Stimulated activated CD4-positive, alpha-beta T cell treated with anti-CD3 and anti-CD28 coated beads, Interleukin-12 subunit alpha, Interleukin-12 subunit beta, amount 100 ng/mL, for 24 hours (primary cell): ENCODE measurements around the gene ACAT2.
"Not testable (repeated sequence)": the region's sequence is repeated elsewhere in the genome, so short reads cannot be mapped to it uniquely, and the experiment has no call there.

Experiments used
- DNase-seq, 2 experiments: peaks; one replicate each; pipeline ENCODE4 v3.0.0-alpha.2; 2020; ENCODE audit warnings: low read depth in 2 of 2

ACAT2 gene

GRCh38 chr6:159730332-159730676, 31.5 kb upstream of the ACAT2 start:
- DNase-seq = no peak

DNA sequence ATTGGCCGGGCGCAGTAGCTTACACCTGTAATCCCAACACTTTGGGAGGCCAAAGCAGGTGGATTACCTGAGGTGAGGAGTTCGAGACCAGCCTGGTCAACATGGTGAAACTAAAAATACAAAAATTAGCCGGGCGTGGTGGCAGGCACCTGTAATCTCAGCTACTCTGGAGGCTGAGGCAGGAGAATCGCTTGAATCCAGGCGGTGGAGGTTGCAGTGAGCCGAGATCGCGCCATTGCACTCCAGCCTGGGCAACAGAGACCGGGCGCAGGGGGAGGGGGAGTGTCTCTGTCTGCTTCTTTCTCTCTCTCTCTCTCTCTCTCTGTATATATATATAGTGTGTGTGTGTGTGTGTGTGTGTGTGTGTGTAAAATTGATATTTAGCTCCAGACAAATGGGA, 29.3 kb upstream of the ACAT2 start:
- not testable (repeated sequence) for DNase-seq

- DNase-seq = not testable (repeated sequence)
Measured at GRCh38 chr6:159733395-159733794, 28.4 kb upstream of the ACAT2 start.

- DNase-seq = no peak
Measured at GRCh38 chr6:159736908-159737307, 24.9 kb upstream of the ACAT2 start.

DNA sequence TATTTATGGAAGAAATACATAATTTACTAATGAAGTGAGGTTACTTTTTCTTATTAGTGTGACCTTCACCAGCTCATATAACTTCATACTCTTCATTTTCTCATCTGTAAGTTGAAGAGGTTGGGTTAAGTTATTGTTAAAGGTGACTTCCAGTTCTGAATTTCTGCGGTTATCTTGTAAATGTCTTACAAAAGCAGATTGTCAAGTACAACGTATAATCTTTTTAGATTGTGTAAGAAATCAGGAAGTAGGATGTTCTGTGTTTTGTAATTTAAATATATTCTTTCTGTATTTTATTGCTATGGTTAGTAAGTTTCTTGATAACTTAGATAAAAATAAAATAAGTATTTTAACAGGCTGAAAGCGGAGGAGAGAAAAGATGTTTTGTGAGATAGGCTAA, 22.5 kb upstream of the ACAT2 start:
- no peak for DNase-seq

DNA sequence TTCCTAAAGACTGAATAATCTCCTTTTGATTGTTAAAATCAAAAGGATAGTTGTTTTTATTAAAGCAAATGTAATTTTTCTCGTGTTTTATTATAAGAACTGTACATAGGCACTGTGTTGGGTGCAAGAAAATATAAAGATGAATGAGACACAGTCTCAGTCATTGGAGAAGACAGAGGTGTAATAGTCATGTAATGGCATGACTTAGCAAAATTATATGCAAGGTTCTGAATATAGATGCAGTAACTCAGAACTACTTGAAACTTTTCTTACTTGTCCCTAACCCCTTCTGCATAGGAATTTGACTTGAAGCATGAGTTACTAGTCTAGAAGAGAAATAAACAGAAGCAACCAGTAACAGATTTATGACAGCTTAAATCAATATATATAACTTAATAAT, 19.7 kb upstream of the ACAT2 start:
- no peak for DNase-seq

DNA sequence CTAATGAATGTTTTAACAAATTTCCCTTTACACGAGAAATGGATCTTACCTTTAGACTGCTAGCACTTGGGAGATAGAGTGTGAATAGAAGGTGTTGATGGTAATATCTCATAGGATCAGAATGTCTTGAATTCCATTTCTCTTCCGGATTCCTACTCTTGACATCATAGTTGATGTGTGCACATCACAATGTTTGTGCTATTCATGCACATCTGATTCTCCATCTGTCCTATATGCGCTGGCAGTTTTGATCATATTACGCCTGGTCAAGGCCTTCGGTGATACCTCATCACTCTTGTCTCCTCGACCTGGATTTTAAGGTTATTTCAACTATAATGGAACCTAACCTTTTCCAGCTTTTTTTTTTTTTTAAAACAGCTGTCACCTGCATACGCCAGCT, 16.8 kb upstream of the ACAT2 start:
- DNase-seq = no peak

DNA sequence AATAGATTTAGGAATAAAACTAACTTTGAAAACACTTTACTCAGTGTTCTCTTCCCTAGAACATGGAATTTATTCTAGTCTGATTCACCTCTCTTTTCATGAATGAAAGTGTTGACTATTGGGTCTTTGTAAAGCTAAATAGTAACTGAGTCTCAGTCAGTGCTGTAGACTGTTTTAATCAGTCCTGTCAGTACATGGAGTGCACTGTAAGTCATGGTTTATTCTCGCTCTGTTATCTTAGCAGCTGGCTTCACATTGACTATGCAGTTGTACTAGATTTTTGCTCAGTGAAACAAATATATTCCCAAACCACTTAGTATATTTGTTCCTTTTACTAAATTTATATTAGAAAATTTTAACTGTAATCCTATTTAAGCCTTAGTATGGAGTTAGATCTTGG, 15.1 kb upstream of the ACAT2 start:
- no peak for DNase-seq

DNA sequence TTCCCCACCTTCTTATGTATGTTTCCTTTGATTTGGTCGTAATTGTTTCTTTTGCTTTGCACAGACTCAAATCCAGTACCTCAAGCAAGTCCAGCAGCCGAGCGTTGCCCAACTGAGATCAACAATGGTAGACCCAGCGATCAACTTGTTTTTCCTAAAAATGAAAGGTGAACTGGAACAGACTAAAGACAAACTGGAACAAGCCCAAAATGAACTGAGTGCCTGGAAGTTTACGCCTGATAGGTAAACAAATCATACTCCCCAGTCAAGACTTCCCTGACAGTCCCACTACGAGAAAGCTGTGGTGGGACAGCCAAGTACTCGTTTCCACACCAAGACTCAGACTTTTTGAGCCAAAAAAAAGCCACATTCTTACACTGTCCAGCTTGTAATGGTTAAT, 13.7 kb upstream of the ACAT2 start:
- DNase-seq = not testable (repeated sequence)

DNA sequence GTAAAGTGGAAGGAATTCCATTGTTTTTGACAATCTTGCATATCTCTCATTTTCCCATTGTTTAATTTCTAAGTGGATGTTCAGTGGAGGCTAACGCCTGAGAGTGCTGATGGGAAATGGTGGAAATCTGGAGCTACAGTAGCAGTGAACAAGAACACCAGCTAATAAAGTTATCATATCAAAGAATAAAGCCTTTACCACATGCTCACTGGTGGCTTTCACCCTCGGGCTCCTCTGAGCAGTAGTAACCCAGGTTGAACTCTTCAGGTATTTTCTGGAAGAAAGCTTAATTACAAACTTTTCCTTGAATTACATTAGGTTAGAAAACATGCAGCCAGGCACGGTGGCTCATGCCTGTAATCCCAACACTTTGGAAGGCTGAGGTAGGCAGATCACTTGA, 10.4 kb upstream of the ACAT2 start:
- no peak for DNase-seq

GRCh38 chr6:159753081-159753872, 8.6 kb upstream of the ACAT2 start:
- DNase-seq = no peak

DNA sequence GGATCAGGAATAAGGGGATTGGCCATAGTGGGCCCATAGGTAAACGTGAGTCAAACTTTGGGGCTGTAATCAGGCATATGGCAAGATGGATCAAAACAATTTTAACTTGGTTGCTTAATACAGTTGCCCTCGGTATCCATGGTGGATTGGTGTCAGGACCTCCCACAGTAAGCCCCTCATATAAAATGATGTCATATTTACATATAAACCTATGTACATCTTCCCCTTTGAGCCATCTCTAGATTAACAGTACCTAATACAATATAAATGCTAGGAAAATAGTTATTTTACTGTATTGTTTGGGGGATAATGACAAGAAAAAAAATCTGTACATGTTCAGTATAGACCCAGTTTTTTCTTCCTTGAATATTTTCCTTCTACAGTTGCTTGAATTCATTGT, 7.4 kb upstream of the ACAT2 start:
- no peak for DNase-seq

- DNase-seq = no peak
Measured at GRCh38 chr6:159754959-159755914, 6.6 kb upstream of the ACAT2 start.

DNA sequence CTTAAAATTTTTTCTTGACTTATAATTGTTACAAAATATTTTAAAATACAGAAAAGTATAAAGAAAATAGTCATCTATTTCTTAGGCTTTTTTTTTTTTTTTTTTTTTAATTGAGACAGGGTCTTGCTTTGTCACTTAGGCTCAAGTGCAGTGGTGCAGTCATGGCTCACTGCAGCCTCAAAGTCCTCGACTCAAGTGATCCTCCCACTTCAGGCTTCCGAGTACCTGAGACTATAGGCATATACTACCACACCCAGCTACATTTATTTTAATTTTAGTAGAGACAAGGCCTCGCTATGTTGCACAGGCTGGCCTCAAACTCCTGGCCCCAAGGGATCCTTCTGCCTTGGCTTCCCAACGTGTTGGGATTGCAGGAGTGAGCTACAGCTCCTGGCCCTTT, 5.3 kb upstream of the ACAT2 start:
- DNase-seq = no peak

DNA sequence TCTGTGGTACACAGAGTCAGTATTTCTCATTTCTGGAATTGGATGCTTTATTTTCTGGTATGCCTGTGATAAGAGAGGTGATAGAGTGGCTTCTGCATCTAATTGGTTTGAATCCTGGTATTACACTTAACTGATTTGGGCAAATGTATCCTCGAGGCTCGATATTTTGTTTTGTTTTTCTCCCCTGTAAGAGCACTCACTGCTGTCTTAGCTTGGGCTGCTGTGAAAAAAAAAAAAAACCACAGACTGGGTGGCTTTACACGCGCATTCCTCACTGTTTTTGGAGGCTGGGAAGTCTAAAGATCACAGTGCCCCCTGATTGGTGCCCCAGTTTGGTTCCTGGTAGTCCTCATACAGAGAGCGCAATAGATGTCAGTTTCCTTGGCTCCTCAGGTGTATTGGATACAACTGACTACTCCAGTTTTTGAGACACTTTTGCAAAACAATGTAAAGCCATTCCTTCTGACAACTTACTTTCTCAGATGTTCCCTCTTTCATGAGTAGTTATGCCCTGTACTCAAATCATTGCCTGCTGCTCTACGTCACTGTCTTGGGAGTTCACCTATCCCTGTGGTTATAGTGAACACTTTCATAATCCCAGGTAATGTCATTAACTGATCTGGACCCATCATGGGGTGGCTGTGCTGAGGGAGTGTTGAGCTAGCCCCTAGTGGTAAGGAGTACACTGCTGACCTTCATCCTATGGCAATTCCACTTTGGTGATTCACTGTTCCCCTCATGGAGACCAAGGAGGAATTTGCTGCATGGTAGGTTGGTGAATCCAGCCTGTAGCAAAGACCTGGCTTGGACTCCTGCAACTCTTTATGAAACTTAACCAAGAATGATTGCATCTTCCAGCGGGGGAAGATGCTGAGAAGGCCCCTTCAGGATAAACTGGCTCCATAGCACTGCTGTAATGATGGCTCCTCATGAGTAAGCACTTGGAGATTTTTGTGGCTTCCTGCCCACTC, 3.5 kb upstream of the ACAT2 start:
- DNase-seq = no peak

- DNase-seq = no peak
Measured at GRCh38 chr6:159759645-159760044, 2.2 kb upstream of the ACAT2 start.

- no peak for DNase-seq
Measured at GRCh38 chr6:159760602-159761057, 1.2 kb upstream of the ACAT2 start.

DNA sequence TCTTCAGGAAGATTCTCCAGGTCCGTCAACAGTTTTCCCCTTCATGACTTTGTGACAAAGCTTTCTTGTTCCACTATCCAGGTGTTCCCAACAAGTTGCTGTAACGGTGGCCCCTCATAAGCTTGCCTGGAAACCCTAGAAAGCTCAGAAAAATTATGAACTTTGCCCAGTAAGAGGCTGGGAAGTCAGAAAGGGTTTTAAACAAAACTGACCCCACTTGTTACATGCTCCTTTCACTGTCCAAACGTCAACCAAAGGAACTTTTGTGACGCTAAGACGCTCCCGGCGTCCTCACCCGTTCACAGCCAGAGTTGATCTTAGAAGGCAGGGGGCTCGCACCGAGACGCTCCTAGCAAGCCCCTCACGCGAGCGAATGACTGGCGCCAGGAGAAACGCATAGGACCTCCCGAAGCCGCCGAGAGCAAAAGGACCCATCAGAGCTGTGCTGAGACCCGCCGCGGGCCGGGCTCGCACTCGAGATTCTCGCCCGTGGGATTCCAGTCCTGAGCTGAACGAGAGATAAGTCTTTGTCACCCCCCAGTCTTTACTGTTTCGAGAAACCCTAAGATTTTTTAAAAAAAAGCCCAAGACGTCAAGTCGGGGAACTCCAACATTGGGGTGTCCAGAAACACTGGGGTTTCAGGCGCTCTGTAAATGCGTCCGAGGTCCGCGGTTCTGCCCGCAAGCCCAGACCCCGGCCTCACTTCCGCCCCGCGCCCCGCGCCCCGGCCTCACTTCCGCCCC, 544 bp upstream of the ACAT2 start:
- DNase-seq = no peak

DNA sequence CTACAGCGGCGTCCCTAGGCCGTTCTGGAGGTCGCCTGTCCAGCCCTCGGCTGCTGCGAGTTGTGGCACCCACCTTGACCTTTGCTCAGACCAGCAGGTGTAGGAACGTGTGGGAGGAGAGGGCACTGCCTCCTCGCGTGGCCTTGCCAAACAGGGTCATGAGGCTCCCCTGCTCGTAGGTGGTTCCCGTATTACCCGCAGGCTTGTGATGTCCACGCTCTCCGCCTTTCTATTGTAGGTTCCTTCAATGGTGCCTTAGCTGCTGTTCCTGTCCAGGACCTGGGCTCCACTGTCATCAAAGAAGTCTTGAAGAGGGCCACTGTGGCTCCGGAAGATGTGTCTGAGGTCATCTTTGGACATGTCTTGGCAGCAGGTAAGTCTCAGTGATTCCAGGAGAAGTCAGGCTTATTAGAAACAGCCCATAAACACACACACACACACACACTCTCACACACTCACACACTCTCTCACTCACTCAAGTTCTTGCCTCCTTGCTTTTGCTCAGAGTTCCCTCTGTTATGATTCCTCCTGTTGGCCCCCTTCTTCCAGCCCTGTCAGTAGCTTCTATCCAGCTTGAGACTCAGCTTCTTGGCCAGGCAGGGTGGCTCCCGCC, 942 bp downstream of the ACAT2 start:
- no peak for DNase-seq

- DNase-seq = no peak
Measured at GRCh38 chr6:159766906-159767305, 5.1 kb downstream of the ACAT2 start.

- no peak for DNase-seq
Measured at GRCh38 chr6:159769470-159769869, 7.6 kb downstream of the ACAT2 start.
